HG02610 (cell line): Measurements from ENCODE around the gene MTMR8.
"Not testable (repeated sequence)": the region's sequence is repeated elsewhere in the genome, so short reads cannot be mapped to it uniquely, and the experiment has no call there.

Experiments used
- ATAC-seq: cut with Tn5 transposase; IDR thresholded peaks from one replicate; pipeline ENCODE4 v1.9.1; 2021; ENCODE audit warnings: mild to moderate bottlenecking, moderate library complexity; ENCODE audit not compliant: unreplicated experiment

Gene MTMR8

GRCh38 chrX:64394874-64395567 is at the start of gene MTMR8:
Gene MTMR8 (minus strand): TSS chrX:64395452. CDS start chrX:64395363, 89 bp downstream.
- ATAC-seq = peak; percentile 99

- ATAC-seq = no peak
Measured at GRCh38 chrX:64439551-64439950, 44.3 kb upstream of the MTMR8 start.

- ATAC-seq = no peak
Measured at GRCh38 chrX:64437665-64438064, 42.4 kb upstream of the MTMR8 start.

GRCh38 chrX:64437218-64437617 is 42.0 kb upstream of the MTMR8 start:
- no peak for ATAC-seq

GRCh38 chrX:64428371-64428770 is 33.1 kb upstream of the MTMR8 start:
- ATAC-seq = no peak

- peak; percentile 99 for ATAC-seq
Measured at GRCh38 chrX:64427787-64428186, 32.5 kb upstream of the MTMR8 start.

GRCh38 chrX:64427281-64427680 is 32.0 kb upstream of the MTMR8 start:
- no peak for ATAC-seq

- not testable (repeated sequence) for ATAC-seq
Measured at GRCh38 chrX:64409730-64410129, 14.5 kb upstream of the MTMR8 start.

- no peak for ATAC-seq
Measured at GRCh38 chrX:64398088-64398487, 2.8 kb upstream of the MTMR8 start.

- peak; percentile 20 for ATAC-seq
Measured at GRCh38 chrX:64395568-64395929, 297 bp upstream of the MTMR8 start.

GRCh38 chrX:64394059-64394873 is 986 bp downstream of the MTMR8 start:
- ATAC-seq = peak; percentile 19

GRCh38 chrX:64389489-64389888 is 5.8 kb downstream of the MTMR8 start:
- no peak for ATAC-seq

- ATAC-seq = not testable (repeated sequence)
Measured at GRCh38 chrX:64380789-64381188, 14.5 kb downstream of the MTMR8 start.

GRCh38 chrX:64379924-64380323 is 15.3 kb downstream of the MTMR8 start:
- ATAC-seq = no peak

- no peak for ATAC-seq
Measured at GRCh38 chrX:64377753-64378152, 17.5 kb downstream of the MTMR8 start.

- no peak for ATAC-seq
Measured at GRCh38 chrX:64352081-64352480, 43.2 kb downstream of the MTMR8 start.

- ATAC-seq = no peak
Measured at GRCh38 chrX:64350521-64350920, 44.7 kb downstream of the MTMR8 start.

- no peak for ATAC-seq
Measured at GRCh38 chrX:64350047-64350446, 45.2 kb downstream of the MTMR8 start.

- no peak for ATAC-seq
Measured at GRCh38 chrX:64342811-64343210, 52.4 kb downstream of the MTMR8 start.

- ATAC-seq = no peak
Measured at GRCh38 chrX:64338296-64338695, 57.0 kb downstream of the MTMR8 start.

GRCh38 chrX:64334467-64334866 is 60.8 kb downstream of the MTMR8 start:
- ATAC-seq = no peak

- no peak for ATAC-seq
Measured at GRCh38 chrX:64330284-64330683, 65.0 kb downstream of the MTMR8 start.
